ENCODE data around the gene ARF3.

DNA sequence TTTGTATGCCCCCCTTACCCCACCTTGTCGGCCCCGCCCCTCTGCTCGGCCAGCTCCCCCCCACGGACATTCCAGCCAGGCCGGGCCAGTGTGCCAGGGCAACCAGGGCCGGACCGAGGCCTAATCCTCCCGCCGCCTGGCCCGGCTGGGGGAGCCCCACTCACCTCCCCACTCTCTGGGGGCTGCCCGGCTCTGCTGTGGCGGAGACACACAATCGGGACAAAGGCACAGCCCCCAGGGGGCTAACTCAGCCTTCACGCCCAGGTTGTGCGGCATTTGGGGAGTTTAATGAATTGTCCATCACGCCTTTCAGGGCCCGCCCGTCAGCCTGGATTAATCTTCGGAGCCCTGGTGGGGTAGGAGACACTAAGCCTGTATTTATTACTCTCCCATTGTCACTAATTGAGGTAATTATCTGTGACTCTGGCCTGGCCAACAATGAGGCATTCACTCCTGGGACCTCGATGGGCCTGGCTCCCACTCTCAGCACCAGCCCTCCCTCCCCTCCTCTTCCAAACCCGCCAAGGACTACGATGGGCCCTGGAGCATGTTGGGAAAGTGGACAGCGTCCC lies 29.5 kb upstream of the ARF3 start:
- TF ChIP-seq, protein P1, sequence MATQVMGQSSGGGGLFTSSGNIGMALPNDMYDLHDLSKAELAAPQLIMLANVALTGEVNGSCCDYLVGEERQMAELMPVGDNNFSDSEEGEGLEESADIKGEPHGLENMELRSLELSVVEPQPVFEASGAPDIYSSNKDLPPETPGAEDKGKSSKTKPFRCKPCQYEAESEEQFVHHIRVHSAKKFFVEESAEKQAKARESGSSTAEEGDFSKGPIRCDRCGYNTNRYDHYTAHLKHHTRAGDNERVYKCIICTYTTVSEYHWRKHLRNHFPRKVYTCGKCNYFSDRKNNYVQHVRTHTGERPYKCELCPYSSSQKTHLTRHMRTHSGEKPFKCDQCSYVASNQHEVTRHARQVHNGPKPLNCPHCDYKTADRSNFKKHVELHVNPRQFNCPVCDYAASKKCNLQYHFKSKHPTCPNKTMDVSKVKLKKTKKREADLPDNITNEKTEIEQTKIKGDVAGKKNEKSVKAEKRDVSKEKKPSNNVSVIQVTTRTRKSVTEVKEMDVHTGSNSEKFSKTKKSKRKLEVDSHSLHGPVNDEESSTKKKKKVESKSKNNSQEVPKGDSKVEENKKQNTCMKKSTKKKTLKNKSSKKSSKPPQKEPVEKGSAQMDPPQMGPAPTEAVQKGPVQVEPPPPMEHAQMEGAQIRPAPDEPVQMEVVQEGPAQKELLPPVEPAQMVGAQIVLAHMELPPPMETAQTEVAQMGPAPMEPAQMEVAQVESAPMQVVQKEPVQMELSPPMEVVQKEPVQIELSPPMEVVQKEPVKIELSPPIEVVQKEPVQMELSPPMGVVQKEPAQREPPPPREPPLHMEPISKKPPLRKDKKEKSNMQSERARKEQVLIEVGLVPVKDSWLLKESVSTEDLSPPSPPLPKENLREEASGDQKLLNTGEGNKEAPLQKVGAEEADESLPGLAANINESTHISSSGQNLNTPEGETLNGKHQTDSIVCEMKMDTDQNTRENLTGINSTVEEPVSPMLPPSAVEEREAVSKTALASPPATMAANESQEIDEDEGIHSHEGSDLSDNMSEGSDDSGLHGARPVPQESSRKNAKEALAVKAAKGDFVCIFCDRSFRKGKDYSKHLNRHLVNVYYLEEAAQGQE (IDR thresholded peaks at IDR 0.05; ENCODE audit: borderline replicate concordance) = no peak
- TF ChIP-seq, protein P1 (CRISPR knock-in tag; IDR thresholded peaks at IDR 0.05; ENCODE audit: low read depth) = no peak
- TF ChIP-seq BRF1 (IDR thresholded peaks at IDR 0.05; ENCODE audit: borderline replicate concordance, extremely low read depth, insufficient read length) (no peak), HNRNPH1 (optimal IDR thresholded peaks at IDR 0.05; ENCODE audit: low read depth, low read length) (no peak)
- TF ChIP-seq, protein P2, sequence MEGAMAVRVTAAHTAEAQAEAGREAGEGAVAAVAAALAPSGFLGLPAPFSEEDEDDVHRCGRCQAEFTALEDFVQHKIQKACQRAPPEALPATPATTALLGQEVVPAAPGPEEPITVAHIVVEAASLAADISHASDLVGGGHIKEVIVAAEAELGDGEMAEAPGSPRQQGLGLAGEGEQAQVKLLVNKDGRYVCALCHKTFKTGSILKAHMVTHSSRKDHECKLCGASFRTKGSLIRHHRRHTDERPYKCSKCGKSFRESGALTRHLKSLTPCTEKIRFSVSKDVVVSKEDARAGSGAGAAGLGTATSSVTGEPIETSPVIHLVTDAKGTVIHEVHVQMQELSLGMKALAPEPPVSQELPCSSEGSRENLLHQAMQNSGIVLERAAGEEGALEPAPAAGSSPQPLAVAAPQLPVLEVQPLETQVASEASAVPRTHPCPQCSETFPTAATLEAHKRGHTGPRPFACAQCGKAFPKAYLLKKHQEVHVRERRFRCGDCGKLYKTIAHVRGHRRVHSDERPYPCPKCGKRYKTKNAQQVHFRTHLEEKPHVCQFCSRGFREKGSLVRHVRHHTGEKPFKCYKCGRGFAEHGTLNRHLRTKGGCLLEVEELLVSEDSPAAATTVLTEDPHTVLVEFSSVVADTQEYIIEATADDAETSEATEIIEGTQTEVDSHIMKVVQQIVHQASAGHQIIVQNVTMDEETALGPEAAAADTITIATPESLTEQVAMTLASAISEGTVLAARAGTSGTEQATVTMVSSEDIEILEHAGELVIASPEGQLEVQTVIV (CRISPR knock-in tag; IDR thresholded peaks at IDR 0.05; ENCODE audit: borderline replicate concordance) = no peak

All from K562 (cell line).